ENCODE data around the gene APC.

Gene APC

DNA sequence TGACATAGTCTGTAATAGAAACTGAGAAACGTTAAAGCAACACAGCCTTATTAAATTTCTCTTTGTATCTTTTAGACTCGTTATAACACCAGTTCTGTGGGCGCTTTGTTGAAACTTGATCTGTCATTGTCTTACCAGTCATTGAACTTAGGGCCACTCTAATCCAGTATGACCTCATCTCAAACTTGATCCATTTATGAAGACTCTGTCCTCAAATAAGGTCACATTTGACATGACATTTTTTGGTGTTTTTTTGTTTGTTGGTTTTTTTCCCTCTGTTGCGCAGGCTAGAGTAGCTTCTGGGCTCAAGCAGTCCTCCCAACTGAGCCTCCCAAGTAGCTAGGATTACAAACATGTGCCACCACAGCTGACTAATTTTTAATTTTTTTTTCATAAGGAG, 5.9 kb downstream of the APC start:
- Histone ChIP-seq H3K36me3 (ENCODE audit: control insufficient read depth, insufficient read depth, low read length) (no peaks in the 10 kb centered on the region), H3K9ac (ENCODE audit: low read depth, low read length) (no peak overlapping the region), H3K27ac (ENCODE audit: low read depth, low read length) (no peak overlapping the region), H3K4me1 (ENCODE audit: control insufficient read depth, insufficient read depth, low read length) (peaks cover 8% of the 10 kb centered on the region; the same call in 1 of the 2 replicates), H3K4me3 (ENCODE audit: low read depth, low read length) (no peak overlapping the region), H3K27me3 (ENCODE audit: control insufficient read depth, insufficient read depth, low read length) (no peaks in the 10 kb centered on the region), H3K9me3 (ENCODE audit: control insufficient read depth, insufficient read depth, low read length) (no peaks in the 10 kb centered on the region)

- Histone ChIP-seq H3K27ac (ENCODE audit: low read depth, low read length) (no peak overlapping the region), H3K27me3 (ENCODE audit: control insufficient read depth, insufficient read depth, low read length) (no peaks in the 10 kb centered on the region), H3K9ac (ENCODE audit: low read depth, low read length) (no peak overlapping the region), H3K9me3 (ENCODE audit: control insufficient read depth, insufficient read depth, low read length) (no peaks in the 10 kb centered on the region), H3K36me3 (ENCODE audit: control insufficient read depth, insufficient read depth, low read length) (peaks cover 2% of the 10 kb centered on the region; the same call in 1 of the 2 replicates), H3K4me1 (ENCODE audit: control insufficient read depth, insufficient read depth, low read length) (no peaks in the 10 kb centered on the region), H3K4me3 (ENCODE audit: low read depth, low read length) (no peak overlapping the region)
These were observed 14.7 kb downstream of the APC start for GRCh38 chr5:112752335-112752734.

DNA sequence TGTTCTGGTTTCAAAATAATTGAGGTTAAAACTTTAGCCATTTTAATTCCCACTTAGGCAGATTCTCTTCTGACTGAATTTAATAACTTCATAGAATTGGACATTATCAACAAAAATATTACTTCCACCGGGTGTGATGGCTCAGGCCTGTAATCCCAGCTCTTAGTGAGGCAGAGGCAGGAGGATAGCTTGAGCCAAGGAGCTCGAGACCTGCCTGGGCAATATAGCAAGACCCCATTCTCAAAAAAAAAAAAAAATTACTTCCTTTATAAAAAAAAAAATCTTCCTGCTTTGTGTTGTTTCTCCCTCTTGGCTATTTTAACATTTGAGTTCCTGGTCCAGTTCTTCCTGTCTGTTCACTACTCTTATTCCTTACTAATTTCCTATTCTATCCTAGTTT, 18.0 kb downstream of the APC start:
- H3K36me3 ChIP-seq (ENCODE audit: control insufficient read depth, insufficient read depth, low read length), result peaks cover 13% of the 10 kb centered on the region; the same call in 1 of the 2 replicates
- no peaks in the 10 kb centered on the region for H3K9me3 ChIP-seq (ENCODE audit: control insufficient read depth, insufficient read depth, low read length)
- no peak overlapping the region for H3K9ac ChIP-seq (ENCODE audit: low read depth, low read length)
- no peak overlapping the region for H3K27ac ChIP-seq (ENCODE audit: low read depth, low read length)
- H3K4me1 ChIP-seq (ENCODE audit: control insufficient read depth, insufficient read depth, low read length), result no peaks in the 10 kb centered on the region
- no peaks in the 10 kb centered on the region for H3K27me3 ChIP-seq (ENCODE audit: control insufficient read depth, insufficient read depth, low read length)
- no peak overlapping the region for H3K4me3 ChIP-seq (ENCODE audit: low read depth, low read length)

DNA sequence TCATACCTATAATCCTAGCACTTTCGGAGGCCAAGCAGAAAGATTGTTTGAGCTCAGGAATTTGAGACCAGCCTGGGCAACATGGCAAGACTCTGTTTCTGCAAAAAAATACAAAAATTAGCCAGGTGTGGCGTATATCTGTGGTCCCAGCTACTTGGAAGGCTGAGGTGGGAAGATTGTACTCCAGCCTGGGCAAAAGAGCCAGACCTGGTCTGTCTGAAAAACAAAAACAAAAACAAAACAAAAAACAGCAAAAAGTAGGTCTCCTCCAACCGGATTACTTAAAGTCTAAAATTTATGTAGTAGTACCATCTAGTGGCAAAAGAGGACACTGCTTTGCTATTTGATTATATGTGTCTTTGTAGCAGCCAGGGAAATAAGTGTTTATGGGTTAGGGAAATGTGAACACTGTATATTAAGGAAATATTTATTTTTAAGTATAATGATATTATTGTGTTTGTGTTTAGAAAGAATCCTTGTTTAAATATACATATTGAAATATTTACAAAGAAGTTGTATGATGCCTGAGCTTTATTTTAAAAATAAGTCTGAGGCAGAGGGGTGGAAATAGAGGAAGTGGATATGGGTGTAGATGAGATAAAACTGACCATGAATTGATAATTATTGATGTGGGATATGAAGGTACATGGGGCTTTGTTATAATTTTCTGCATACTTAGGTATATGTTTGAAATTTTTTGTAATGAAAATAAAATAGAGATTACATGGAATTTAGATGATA, 20.0 kb downstream of the APC start:
- H3K9me3 ChIP-seq (ENCODE audit: control insufficient read depth, insufficient read depth, low read length), result no peaks in the 10 kb centered on the region
- no peak overlapping the region for H3K27ac ChIP-seq (ENCODE audit: low read depth, low read length)
- no peak overlapping the region for H3K9ac ChIP-seq (ENCODE audit: low read depth, low read length)
- no peak overlapping the region for H3K4me3 ChIP-seq (ENCODE audit: low read depth, low read length)
- peaks cover 13% of the 10 kb centered on the region; the same call in 1 of the 2 replicates for H3K36me3 ChIP-seq (ENCODE audit: control insufficient read depth, insufficient read depth, low read length)
- no peaks in the 10 kb centered on the region for H3K27me3 ChIP-seq (ENCODE audit: control insufficient read depth, insufficient read depth, low read length)
- H3K4me1 ChIP-seq (ENCODE audit: control insufficient read depth, insufficient read depth, low read length), result no peaks in the 10 kb centered on the region

DNA sequence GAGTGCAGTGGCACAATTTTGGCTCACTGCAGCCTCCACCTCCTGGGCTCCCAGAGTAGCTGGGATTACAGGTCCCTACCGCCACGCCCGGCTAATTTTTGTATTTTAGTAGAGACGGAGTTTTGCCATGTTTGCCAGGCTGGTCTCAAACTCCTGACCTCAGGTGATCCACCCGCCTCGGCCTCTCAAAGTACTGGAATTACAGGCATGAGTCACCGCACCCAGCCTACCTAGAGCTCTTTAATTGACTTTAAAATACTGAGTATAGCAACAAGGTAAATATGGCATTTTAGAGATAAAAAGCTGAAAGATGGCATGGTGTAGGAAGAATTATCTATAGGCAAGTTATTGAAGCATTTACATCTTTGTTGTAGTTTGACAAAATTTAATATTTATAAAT, 21.0 kb downstream of the APC start:
- no peak overlapping the region for H3K9ac ChIP-seq (ENCODE audit: low read depth, low read length)
- no peaks in the 10 kb centered on the region for H3K4me1 ChIP-seq (ENCODE audit: control insufficient read depth, insufficient read depth, low read length)
- H3K27me3 ChIP-seq (ENCODE audit: control insufficient read depth, insufficient read depth, low read length), result no peaks in the 10 kb centered on the region
- no peaks in the 10 kb centered on the region for H3K9me3 ChIP-seq (ENCODE audit: control insufficient read depth, insufficient read depth, low read length)
- no peak overlapping the region for H3K4me3 ChIP-seq (ENCODE audit: low read depth, low read length)
- H3K27ac ChIP-seq (ENCODE audit: low read depth, low read length), result no peak overlapping the region
- H3K36me3 ChIP-seq (ENCODE audit: control insufficient read depth, insufficient read depth, low read length), result peaks cover 15% of the 10 kb centered on the region

GRCh38 chr5:112762113-112762810, 24.6 kb downstream of the APC start:
- no peaks in the 10 kb centered on the region for H3K4me1 ChIP-seq (ENCODE audit: control insufficient read depth, insufficient read depth, low read length)
- H3K27ac ChIP-seq (ENCODE audit: low read depth, low read length), result no peak overlapping the region
- no peak overlapping the region for H3K9ac ChIP-seq (ENCODE audit: low read depth, low read length)
- no peaks in the 10 kb centered on the region for H3K27me3 ChIP-seq (ENCODE audit: control insufficient read depth, insufficient read depth, low read length)
- peaks cover 26% of the 10 kb centered on the region for H3K36me3 ChIP-seq (ENCODE audit: control insufficient read depth, insufficient read depth, low read length)
- no peaks in the 10 kb centered on the region for H3K9me3 ChIP-seq (ENCODE audit: control insufficient read depth, insufficient read depth, low read length)
- H3K4me3 ChIP-seq (ENCODE audit: low read depth, low read length), result no peak overlapping the region

DNA sequence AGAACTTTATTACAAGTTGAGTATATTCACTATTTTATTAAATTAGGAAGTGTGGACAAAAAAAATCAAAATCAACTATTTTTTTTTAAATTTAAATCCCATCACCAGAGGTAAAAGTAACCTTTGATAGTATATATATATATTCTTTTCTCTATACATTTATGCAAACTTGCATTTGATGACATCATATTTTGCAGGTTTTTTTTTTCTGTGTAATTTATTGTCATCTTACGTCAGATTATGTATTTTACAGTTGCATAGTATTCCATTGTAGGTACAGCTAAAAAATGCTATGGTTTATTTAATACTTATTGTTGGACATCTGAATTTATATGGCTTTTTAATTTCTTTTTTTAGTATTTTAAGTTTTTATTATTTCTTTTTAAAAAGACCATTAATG, 25.5 kb downstream of the APC start:
- H3K36me3 ChIP-seq (ENCODE audit: control insufficient read depth, insufficient read depth, low read length), result peaks cover 35% of the 10 kb centered on the region
- no peaks in the 10 kb centered on the region for H3K27me3 ChIP-seq (ENCODE audit: control insufficient read depth, insufficient read depth, low read length)
- no peak overlapping the region for H3K9ac ChIP-seq (ENCODE audit: low read depth, low read length)
- no peaks in the 10 kb centered on the region for H3K4me1 ChIP-seq (ENCODE audit: control insufficient read depth, insufficient read depth, low read length)
- H3K27ac ChIP-seq (ENCODE audit: low read depth, low read length), result no peak overlapping the region
- H3K9me3 ChIP-seq (ENCODE audit: control insufficient read depth, insufficient read depth, low read length), result no peaks in the 10 kb centered on the region
- H3K4me3 ChIP-seq (ENCODE audit: low read depth, low read length), result no peak overlapping the region

- Histone ChIP-seq H3K4me3 (ENCODE audit: low read depth, low read length) (no peak overlapping the region), H3K4me1 (ENCODE audit: control insufficient read depth, insufficient read depth, low read length) (no peaks in the 10 kb centered on the region), H3K9me3 (ENCODE audit: control insufficient read depth, insufficient read depth, low read length) (no peaks in the 10 kb centered on the region), H3K9ac (ENCODE audit: low read depth, low read length) (no peak overlapping the region), H3K27me3 (ENCODE audit: control insufficient read depth, insufficient read depth, low read length) (no peaks in the 10 kb centered on the region), H3K36me3 (ENCODE audit: control insufficient read depth, insufficient read depth, low read length) (peaks cover 72% of the 10 kb centered on the region), H3K27ac (ENCODE audit: low read depth, low read length) (no peak overlapping the region)
These were observed 34.4 kb downstream of the APC start for GRCh38 chr5:112772124-112772523.

GRCh38 chr5:112776301-112776856, 38.7 kb downstream of the APC start:
- no peak overlapping the region for H3K9ac ChIP-seq (ENCODE audit: low read depth, low read length)
- no peak overlapping the region for H3K27ac ChIP-seq (ENCODE audit: low read depth, low read length)
- no peaks in the 10 kb centered on the region for H3K27me3 ChIP-seq (ENCODE audit: control insufficient read depth, insufficient read depth, low read length)
- no peaks in the 10 kb centered on the region for H3K9me3 ChIP-seq (ENCODE audit: control insufficient read depth, insufficient read depth, low read length)
- H3K4me1 ChIP-seq (ENCODE audit: control insufficient read depth, insufficient read depth, low read length), result no peaks in the 10 kb centered on the region
- peaks cover 51% of the 10 kb centered on the region for H3K36me3 ChIP-seq (ENCODE audit: control insufficient read depth, insufficient read depth, low read length)
- no peak overlapping the region for H3K4me3 ChIP-seq (ENCODE audit: low read depth, low read length)

DNA sequence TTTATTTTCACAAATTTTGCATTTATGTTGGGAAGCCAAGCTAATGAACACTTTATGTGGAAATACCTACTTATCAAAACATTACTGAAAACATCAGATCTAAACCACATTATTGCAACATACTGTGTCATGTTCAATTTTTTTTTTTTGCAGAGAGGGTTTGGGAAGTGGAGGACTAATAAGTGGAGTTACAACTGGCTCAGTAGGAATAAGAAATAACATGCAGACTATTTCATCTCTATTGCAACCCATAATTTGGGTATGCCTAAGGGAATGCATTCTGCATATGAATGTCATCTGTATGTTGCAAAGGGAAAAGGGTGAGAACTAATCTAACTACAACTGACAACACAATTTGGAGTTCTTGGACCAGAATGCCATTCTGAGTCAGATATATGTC, 41.8 kb downstream of the APC start:
- Histone ChIP-seq H3K9ac (ENCODE audit: low read depth, low read length) (no peak overlapping the region), H3K36me3 (ENCODE audit: control insufficient read depth, insufficient read depth, low read length) (peaks cover 37% of the 10 kb centered on the region), H3K9me3 (ENCODE audit: control insufficient read depth, insufficient read depth, low read length) (no peaks in the 10 kb centered on the region), H3K27me3 (ENCODE audit: control insufficient read depth, insufficient read depth, low read length) (no peaks in the 10 kb centered on the region), H3K4me3 (ENCODE audit: low read depth, low read length) (no peak overlapping the region), H3K4me1 (ENCODE audit: control insufficient read depth, insufficient read depth, low read length) (no peaks in the 10 kb centered on the region), H3K27ac (ENCODE audit: low read depth, low read length) (no peak overlapping the region)

- no peak overlapping the region for H3K27ac ChIP-seq (ENCODE audit: low read depth, low read length)
- no peak overlapping the region for H3K9ac ChIP-seq (ENCODE audit: low read depth, low read length)
These were observed 47.0 kb downstream of the APC start for GRCh38 chr5:112784726-112785125.

More at GRCh38 chr5:112784726-112785125, 47.0 kb downstream of the APC start:
- H3K4me3 ChIP-seq (ENCODE audit: low read depth, low read length), result no peak overlapping the region
- peaks cover 26% of the 10 kb centered on the region for H3K36me3 ChIP-seq (ENCODE audit: control insufficient read depth, insufficient read depth, low read length)
- no peaks in the 10 kb centered on the region for H3K9me3 ChIP-seq (ENCODE audit: control insufficient read depth, insufficient read depth, low read length)
- no peaks in the 10 kb centered on the region for H3K4me1 ChIP-seq (ENCODE audit: control insufficient read depth, insufficient read depth, low read length)
- no peaks in the 10 kb centered on the region for H3K27me3 ChIP-seq (ENCODE audit: control insufficient read depth, insufficient read depth, low read length)

All from HUES48 (cell line).